HepG2 (cell line): ENCODE measurements around the gene PLXND1. TPM values are rescaled to one million over a fixed set of nuclear protein-coding genes. Genes with fewer than 3 reads are reported as not detected.

Source experiments
- ELF1 ChIP-seq: sonication (generic); formaldehyde crosslinking; IDR thresholded peaks from 2 replicates; pipeline ENCODE4 v1.4.0; 2020; ENCODE audit warnings: missing genetic modification reagents
- NFKBIZ ChIP-seq: IDR thresholded peaks from 2 replicates; pipeline ENCODE4 v1.6.1; 2018; ENCODE audit warnings: missing genetic modification reagents, missing compliant biosample characterization
- NKX3-1 ChIP-seq: sonication (generic); formaldehyde crosslinking; IDR thresholded peaks from 2 replicates; pipeline ENCODE4 v1.5.0; 2020; ENCODE audit warnings: missing genetic modification reagents
- PCBP1 ChIP-seq: fragments of 200-400 bp; formaldehyde crosslinking; IDR thresholded peaks from 2 replicates; pipeline ENCODE4 v1.6.1; 2017; ENCODE audit warnings: mild to moderate bottlenecking, low read depth, low read length, borderline replicate concordance
- SKI ChIP-seq: fragments of 450-650 bp; IDR thresholded peaks from one replicate; pipeline ENCODE4 v1.6.1; 2018; ENCODE audit warnings: mild to moderate bottlenecking; ENCODE audit not compliant: partially characterized antibody
- TCF12 ChIP-seq, 2 experiments: fragments of 450-650 bp in 1 of 2; sonication (generic) in 1 of 2; formaldehyde crosslinking in 1 of 2; IDR thresholded peaks; 2 replicates each; pipeline versions ENCODE4 v1.6.1 to v1.8.0; 2017 to 2022; ENCODE audit warnings: antibody characterized with exemption in 1 of 2, mild to moderate bottlenecking in 1 of 2, missing genetic modification reagents in 1 of 2, moderate library complexity in 1 of 2
- TERF1 ChIP-seq: sonication (generic); formaldehyde crosslinking; IDR thresholded peaks from 2 replicates; pipeline ENCODE4 v1.8.0; 2022; ENCODE audit warnings: mild to moderate bottlenecking, missing genetic modification reagents, moderate library complexity
- YEATS4 ChIP-seq: sonication (generic); formaldehyde crosslinking; IDR thresholded peaks from 2 replicates; pipeline ENCODE4 v1.4.0; 2020; ENCODE audit warnings: missing genetic modification reagents, borderline replicate concordance
- ZBTB7A ChIP-seq: sonication (generic); formaldehyde crosslinking; IDR thresholded peaks from 2 replicates; pipeline ENCODE4 v1.8.0; 2022; ENCODE audit warnings: mild to moderate bottlenecking, missing genetic modification reagents
- ZNF691 ChIP-seq: sonication (generic); formaldehyde crosslinking; IDR thresholded peaks from 2 replicates; pipeline ENCODE4 v1.4.0; 2020; ENCODE audit warnings: missing genetic modification reagents, low read depth, mild to moderate bottlenecking, borderline replicate concordance
- polyA plus RNA-seq, 8 experiments: library from polyadenylated mRNA; depleted of rRNA in 3 of 8; stranded (reverse) in 7 of 8; unstranded in 1 of 8; fragments of >200 nt; fragmentation: Illumina TruSeq in 4 of 8; extraction: Trizol in 4 of 8; gene quantifications; 2 replicates each; pipeline versions ENCODE4 v1.2.1 to v1.2.3, GENCODE V29; 2011 to 2016; ENCODE audit warnings: low read depth in 4 of 8, missing spikeins in 1 of 8, mixed read lengths in 1 of 8; ENCODE audit not compliant: insufficient read depth in 1 of 8
- total RNA-seq, 5 experiments: library from RNA; depleted of rRNA; stranded (reverse); fragments of >200 nt; fragmentation: Illumina TruSeq; extraction: Trizol; gene quantifications; 2 replicates each; pipeline ENCODE4 v1.2.3, GENCODE V29; 2016; ENCODE audit warnings: low read depth in 1 of 5
- TF ChIP-seq, protein P1 (sequence below): sonication (generic); formaldehyde crosslinking; IDR thresholded peaks from 2 replicates; pipeline ENCODE4 v1.4.0; 2020; ENCODE audit warnings: mild to moderate bottlenecking, low read depth, missing genetic modification reagents
- TF ChIP-seq, protein P2 (sequence below): sonication (generic); formaldehyde crosslinking; IDR thresholded peaks from 2 replicates; pipeline ENCODE4 v1.4.0; 2020; ENCODE audit warnings: missing genetic modification reagents, borderline replicate concordance
- TF ChIP-seq, protein P3 (sequence below): fragments of 450-650 bp; IDR thresholded peaks from 2 replicates; pipeline ENCODE4 v1.6.1; 2017; ENCODE audit warnings: mild to moderate bottlenecking
- TF ChIP-seq, protein P4 (sequence below): sonication (generic); formaldehyde crosslinking; IDR thresholded peaks from 2 replicates; pipeline ENCODE4 v1.8.0; 2023; ENCODE audit warnings: mild to moderate bottlenecking, missing genetic modification reagents

PLXND1 gene
- total and polyA plus RNA-seq, 2 of the 13 experiments (the other 11 are each of a cell fraction or from before 2014, with no cell fraction given): 15.9 to 42.0 TPM

DNA sequence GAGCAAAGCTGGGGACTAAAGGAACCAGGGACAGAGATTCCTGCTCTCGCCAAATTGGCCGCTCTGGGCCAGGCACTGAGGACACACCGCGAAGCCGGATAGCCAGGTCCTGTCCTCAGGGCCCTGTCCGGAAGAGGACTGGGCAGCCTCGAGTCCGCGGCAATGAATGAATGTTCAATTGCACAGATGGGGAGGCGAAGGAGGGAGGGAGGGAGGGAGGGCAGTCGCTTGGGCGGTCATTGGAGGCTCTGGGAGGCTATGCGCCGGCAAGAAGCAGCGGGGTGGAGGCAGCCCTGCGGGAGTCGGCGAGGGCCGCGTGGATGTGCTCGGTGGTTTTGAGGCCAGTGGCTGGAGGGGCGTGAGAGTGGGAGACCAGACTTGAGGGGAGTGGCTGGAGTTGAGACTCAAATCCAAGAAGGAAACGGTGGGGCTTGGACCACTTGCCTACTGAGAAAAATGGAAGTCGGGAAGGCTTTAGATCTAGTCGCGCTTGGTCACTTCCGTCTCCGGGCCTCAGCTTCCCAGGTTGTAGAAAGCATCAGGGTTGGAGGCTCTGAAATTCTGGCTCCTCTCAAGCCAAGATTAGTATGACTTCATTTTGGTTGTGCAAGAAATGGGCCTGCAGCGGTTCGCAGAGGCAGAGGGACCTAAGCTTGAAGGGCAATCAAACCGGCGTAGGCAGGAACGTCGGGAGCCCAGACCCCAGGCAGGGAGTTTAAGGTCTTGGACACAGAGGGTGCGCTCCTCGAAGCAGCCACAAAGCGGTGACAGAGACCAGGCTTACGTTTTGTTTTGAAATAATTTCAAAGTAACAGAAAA, 21.1 kb upstream of the PLXND1 start (continued):
- TF ChIP-seq TCF12 (IDR thresholded peaks at IDR 0.05) (no peak), TCF12 (CRISPR knock-in tag; IDR thresholded peaks at IDR 0.05) (peak; percentile 39; the same call in 1 of the 2 replicates), NFKBIZ (CRISPR knock-in tag) (no peak), YEATS4 (peak; percentile 6; the same call in 1 of the 2 replicates), ELF1 (CRISPR knock-in tag) (no peak; the same call in 1 of the 2 replicates), NKX3-1 (0 out of 2 replicates have a peak, but pooled peaks have one; percentile 27), PCBP1 (0 out of 2 replicates have a peak, but pooled peaks have one; percentile 54), SKI (no peak), ZNF691 (CRISPR knock-in tag) (no peak; the same call in 1 of the 2 replicates), ZBTB7A (CRISPR knock-in tag) (no peak), TERF1 (CRISPR knock-in tag) (no peak)
- TF ChIP-seq, protein P1, sequence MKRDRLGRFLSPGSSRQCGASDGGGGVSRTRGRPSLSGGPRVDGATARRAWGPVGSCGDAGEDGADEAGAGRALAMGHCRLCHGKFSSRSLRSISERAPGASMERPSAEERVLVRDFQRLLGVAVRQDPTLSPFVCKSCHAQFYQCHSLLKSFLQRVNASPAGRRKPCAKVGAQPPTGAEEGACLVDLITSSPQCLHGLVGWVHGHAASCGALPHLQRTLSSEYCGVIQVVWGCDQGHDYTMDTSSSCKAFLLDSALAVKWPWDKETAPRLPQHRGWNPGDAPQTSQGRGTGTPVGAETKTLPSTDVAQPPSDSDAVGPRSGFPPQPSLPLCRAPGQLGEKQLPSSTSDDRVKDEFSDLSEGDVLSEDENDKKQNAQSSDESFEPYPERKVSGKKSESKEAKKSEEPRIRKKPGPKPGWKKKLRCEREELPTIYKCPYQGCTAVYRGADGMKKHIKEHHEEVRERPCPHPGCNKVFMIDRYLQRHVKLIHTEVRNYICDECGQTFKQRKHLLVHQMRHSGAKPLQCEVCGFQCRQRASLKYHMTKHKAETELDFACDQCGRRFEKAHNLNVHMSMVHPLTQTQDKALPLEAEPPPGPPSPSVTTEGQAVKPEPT (CRISPR knock-in tag): 0 out of 2 replicates have a peak, but pooled peaks have one; percentile 5
- TF ChIP-seq, protein P2, sequence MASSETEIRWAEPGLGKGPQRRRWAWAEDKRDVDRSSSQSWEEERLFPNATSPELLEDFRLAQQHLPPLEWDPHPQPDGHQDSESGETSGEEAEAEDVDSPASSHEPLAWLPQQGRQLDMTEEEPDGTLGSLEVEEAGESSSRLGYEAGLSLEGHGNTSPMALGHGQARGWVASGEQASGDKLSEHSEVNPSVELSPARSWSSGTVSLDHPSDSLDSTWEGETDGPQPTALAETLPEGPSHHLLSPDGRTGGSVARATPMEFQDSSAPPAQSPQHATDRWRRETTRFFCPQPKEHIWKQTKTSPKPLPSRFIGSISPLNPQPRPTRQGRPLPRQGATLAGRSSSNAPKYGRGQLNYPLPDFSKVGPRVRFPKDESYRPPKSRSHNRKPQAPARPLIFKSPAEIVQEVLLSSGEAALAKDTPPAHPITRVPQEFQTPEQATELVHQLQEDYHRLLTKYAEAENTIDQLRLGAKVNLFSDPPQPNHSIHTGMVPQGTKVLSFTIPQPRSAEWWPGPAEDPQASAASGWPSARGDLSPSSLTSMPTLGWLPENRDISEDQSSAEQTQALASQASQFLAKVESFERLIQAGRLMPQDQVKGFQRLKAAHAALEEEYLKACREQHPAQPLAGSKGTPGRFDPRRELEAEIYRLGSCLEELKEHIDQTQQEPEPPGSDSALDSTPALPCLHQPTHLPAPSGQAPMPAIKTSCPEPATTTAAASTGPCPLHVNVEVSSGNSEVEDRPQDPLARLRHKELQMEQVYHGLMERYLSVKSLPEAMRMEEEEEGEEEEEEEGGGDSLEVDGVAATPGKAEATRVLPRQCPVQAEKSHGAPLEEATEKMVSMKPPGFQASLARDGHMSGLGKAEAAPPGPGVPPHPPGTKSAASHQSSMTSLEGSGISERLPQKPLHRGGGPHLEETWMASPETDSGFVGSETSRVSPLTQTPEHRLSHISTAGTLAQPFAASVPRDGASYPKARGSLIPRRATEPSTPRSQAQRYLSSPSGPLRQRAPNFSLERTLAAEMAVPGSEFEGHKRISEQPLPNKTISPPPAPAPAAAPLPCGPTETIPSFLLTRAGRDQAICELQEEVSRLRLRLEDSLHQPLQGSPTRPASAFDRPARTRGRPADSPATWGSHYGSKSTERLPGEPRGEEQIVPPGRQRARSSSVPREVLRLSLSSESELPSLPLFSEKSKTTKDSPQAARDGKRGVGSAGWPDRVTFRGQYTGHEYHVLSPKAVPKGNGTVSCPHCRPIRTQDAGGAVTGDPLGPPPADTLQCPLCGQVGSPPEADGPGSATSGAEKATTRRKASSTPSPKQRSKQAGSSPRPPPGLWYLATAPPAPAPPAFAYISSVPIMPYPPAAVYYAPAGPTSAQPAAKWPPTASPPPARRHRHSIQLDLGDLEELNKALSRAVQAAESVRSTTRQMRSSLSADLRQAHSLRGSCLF (CRISPR knock-in tag): no peak
- TF ChIP-seq, protein P3, sequence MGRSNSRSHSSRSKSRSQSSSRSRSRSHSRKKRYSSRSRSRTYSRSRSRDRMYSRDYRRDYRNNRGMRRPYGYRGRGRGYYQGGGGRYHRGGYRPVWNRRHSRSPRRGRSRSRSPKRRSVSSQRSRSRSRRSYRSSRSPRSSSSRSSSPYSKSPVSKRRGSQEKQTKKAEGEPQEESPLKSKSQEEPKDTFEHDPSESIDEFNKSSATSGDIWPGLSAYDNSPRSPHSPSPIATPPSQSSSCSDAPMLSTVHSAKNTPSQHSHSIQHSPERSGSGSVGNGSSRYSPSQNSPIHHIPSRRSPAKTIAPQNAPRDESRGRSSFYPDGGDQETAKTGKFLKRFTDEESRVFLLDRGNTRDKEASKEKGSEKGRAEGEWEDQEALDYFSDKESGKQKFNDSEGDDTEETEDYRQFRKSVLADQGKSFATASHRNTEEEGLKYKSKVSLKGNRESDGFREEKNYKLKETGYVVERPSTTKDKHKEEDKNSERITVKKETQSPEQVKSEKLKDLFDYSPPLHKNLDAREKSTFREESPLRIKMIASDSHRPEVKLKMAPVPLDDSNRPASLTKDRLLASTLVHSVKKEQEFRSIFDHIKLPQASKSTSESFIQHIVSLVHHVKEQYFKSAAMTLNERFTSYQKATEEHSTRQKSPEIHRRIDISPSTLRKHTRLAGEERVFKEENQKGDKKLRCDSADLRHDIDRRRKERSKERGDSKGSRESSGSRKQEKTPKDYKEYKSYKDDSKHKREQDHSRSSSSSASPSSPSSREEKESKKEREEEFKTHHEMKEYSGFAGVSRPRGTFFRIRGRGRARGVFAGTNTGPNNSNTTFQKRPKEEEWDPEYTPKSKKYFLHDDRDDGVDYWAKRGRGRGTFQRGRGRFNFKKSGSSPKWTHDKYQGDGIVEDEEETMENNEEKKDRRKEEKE: no peak
- TF ChIP-seq, protein P4, sequence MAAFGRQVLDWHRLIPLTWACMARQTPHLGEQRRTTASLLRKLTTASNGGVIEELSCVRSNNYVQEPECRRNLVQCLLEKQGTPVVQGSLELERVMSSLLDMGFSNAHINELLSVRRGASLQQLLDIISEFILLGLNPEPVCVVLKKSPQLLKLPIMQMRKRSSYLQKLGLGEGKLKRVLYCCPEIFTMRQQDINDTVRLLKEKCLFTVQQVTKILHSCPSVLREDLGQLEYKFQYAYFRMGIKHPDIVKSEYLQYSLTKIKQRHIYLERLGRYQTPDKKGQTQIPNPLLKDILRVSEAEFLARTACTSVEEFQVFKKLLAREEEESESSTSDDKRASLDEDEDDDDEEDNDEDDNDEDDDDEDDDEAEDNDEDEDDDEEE: no peak; the same call in 1 of the 2 replicates
